ENCODE data around the gene MYMX. TPM values are rescaled to one million over a fixed set of nuclear protein-coding genes. Genes with fewer than 3 reads are reported as not detected.

Gene MYMX
- total RNA-seq, 1 experiment from 2014 or later: not detected

DNA sequence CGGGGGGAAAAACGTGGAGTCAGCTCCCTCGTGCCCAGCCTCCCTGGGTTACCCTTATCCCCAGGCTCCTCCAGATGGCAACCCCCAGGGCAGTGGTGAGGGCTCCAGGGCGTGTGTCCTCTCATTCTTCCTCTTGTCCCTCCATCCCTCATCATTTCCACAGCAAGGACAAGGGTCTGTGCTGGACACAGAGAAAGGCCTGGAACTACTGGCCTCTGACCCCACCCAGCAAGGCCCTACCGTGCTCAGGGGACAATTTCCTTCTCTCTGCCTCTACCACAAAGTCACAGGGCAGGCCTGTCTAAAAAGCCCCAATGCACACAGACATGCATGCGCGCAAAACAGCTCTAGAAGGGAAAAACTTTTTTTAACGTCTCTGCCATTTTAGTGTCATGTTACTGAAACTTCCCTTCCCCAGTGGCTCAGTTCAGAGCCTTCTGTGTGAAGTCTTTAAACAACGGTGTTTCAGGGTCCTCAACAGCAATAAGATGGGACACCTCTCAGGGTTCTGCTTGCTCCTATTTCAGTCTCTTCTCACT lies 41.7 kb downstream of the MYMX start:
- Histone ChIP-seq H3K9ac (ENCODE audit: low read length) (no peak overlapping the region), H3K9me2 (replicated peaks; ENCODE audit: low read length) (no peaks in the 10 kb centered on the region), H3K4me1 (ENCODE audit: insufficient read depth, low read length) (peaks cover 26% of the 10 kb centered on the region), H2AFZ (ENCODE audit: low read length) (no peak overlapping the region), H3K27me3 (ENCODE audit: low read length) (no peaks in the 10 kb centered on the region), H3K9me3 (ENCODE audit: low read length) (no peaks in the 10 kb centered on the region), H3K36me3 (ENCODE audit: low read depth, low read length) (peaks cover 13% of the 10 kb centered on the region; the same call in 1 of the 2 replicates), H3K4me2 (ENCODE audit: low read length) (no peak overlapping the region), H3K27ac (ENCODE audit: low read length) (no peak overlapping the region), H3F3A (ENCODE audit: low read length, unreplicated experiment) (peaks cover 23% of the 10 kb centered on the region), H3K79me2 (ENCODE audit: low read length) (peaks cover 27% of the 10 kb centered on the region), H4K20me1 (ENCODE audit: low read length) (peaks cover 26% of the 10 kb centered on the region), H3K4me3 (ENCODE audit: low read length) (no peak overlapping the region)
- POLR2A ChIA-PET (ENCODE audit: unreplicated experiment): no interaction called here
- ATAC-seq (no peak), DNase-seq (no peak)
- no peak for TF ChIP-seq EZH2 (IDR thresholded peaks at IDR 0.05; ENCODE audit: low read length, unreplicated experiment)
- no peak for TF ChIP-seq EZH2phosphoT487 (IDR thresholded peaks at IDR 0.05; ENCODE audit: borderline replicate concordance, low read length)
- TF ChIP-seq, protein P1, sequence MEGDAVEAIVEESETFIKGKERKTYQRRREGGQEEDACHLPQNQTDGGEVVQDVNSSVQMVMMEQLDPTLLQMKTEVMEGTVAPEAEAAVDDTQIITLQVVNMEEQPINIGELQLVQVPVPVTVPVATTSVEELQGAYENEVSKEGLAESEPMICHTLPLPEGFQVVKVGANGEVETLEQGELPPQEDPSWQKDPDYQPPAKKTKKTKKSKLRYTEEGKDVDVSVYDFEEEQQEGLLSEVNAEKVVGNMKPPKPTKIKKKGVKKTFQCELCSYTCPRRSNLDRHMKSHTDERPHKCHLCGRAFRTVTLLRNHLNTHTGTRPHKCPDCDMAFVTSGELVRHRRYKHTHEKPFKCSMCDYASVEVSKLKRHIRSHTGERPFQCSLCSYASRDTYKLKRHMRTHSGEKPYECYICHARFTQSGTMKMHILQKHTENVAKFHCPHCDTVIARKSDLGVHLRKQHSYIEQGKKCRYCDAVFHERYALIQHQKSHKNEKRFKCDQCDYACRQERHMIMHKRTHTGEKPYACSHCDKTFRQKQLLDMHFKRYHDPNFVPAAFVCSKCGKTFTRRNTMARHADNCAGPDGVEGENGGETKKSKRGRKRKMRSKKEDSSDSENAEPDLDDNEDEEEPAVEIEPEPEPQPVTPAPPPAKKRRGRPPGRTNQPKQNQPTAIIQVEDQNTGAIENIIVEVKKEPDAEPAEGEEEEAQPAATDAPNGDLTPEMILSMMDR (conservative IDR thresholded peaks at IDR 0.05; ENCODE audit: low read depth, low read length): no peak
- intact Hi-C loops (cut with micrococcal nuclease): no loop called here
- BruUV-seq (replicated peaks): no TSS peak
- CTCF ChIA-PET: no interaction called here

DNA sequence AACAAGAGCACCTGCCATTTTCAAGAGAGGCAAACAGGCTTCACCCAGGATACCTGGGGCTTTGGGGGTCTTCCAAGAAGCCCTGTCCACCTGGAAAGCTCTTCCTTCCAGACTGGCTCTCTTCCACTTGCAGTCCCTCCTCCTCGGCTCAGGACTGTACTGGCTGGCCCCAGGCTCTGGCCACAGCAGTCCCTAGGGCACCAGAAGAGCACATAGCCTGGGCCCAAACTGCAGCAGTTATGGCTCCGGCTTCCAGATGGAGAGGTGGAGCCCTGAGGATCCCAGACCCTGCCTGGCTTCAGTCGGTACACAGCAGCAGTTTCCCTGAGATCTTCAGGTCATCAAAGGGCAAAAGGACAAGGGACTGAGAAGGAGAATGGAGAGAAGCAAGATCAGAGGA lies 42.2 kb downstream of the MYMX start:
- ATAC-seq: no peak
- CTCF ChIA-PET: no interaction called here
- Histone ChIP-seq H3K79me2 (ENCODE audit: low read length) (peaks cover 31% of the 10 kb centered on the region), H3K4me1 (ENCODE audit: insufficient read depth, low read length) (peaks cover 32% of the 10 kb centered on the region), H3K9me3 (ENCODE audit: low read length) (no peaks in the 10 kb centered on the region), H3K36me3 (ENCODE audit: low read depth, low read length) (peaks cover 9% of the 10 kb centered on the region; the same call in 1 of the 2 replicates), H3F3A (ENCODE audit: low read length, unreplicated experiment) (peaks cover 18% of the 10 kb centered on the region), H3K27ac (ENCODE audit: low read length) (no peak overlapping the region), H3K9ac (ENCODE audit: low read length) (no peak overlapping the region), H3K4me3 (ENCODE audit: low read length) (no peak overlapping the region), H4K20me1 (ENCODE audit: low read length) (peaks cover 21% of the 10 kb centered on the region), H3K4me2 (ENCODE audit: low read length) (no peak overlapping the region), H3K9me2 (replicated peaks; ENCODE audit: low read length) (no peaks in the 10 kb centered on the region), H2AFZ (ENCODE audit: low read length) (no peak overlapping the region), H3K27me3 (ENCODE audit: low read length) (no peaks in the 10 kb centered on the region)
- TF ChIP-seq EZH2phosphoT487 (IDR thresholded peaks at IDR 0.05; ENCODE audit: borderline replicate concordance, low read length): no peak
- no peak for TF ChIP-seq EZH2 (IDR thresholded peaks at IDR 0.05; ENCODE audit: low read length, unreplicated experiment)
- TF ChIP-seq, protein P1 (conservative IDR thresholded peaks at IDR 0.05; ENCODE audit: low read depth, low read length): no peak
- intact Hi-C loops (cut with micrococcal nuclease): no loop called here
- POLR2A ChIA-PET (ENCODE audit: unreplicated experiment): no interaction called here
- no TSS peak for BruUV-seq (replicated peaks)
- DNase-seq: no peak

DNA sequence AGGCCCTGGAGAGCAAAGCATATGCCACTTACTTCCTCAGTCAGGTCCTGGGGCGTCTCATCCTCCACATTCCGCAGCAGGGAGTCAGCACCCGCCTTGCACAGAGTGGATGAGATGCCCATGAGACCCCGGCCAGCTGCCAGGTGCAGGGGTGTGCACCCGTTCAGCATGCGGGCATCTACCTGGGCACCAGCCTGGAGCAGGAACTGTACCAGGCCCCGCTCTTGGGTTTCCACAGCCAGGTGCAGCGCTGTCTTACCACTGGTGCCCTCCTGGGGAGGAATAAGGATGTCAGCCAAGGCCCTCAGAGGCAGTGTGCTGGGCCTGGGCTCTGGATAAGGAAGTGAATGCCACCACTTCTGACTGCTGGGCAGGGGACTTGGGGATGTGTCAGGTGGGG lies 43.3 kb downstream of the MYMX start:
- intact Hi-C loops (cut with micrococcal nuclease): no loop called here
- POLR2A ChIA-PET (ENCODE audit: unreplicated experiment): no interaction called here
- Histone ChIP-seq H3K4me2 (ENCODE audit: low read length) (no peak overlapping the region), H3K79me2 (ENCODE audit: low read length) (peaks cover 42% of the 10 kb centered on the region), H3K9ac (ENCODE audit: low read length) (no peak overlapping the region), H4K20me1 (ENCODE audit: low read length) (peaks cover 11% of the 10 kb centered on the region), H3K9me3 (ENCODE audit: low read length) (no peaks in the 10 kb centered on the region), H3K27me3 (ENCODE audit: low read length) (no peaks in the 10 kb centered on the region), H3K9me2 (replicated peaks; ENCODE audit: low read length) (no peaks in the 10 kb centered on the region), H3F3A (ENCODE audit: low read length, unreplicated experiment) (peaks cover 9% of the 10 kb centered on the region), H3K36me3 (ENCODE audit: low read depth, low read length) (no peaks in the 10 kb centered on the region), H2AFZ (ENCODE audit: low read length) (no peak overlapping the region), H3K4me1 (ENCODE audit: insufficient read depth, low read length) (peaks cover 40% of the 10 kb centered on the region), H3K4me3 (ENCODE audit: low read length) (no peak overlapping the region), H3K27ac (ENCODE audit: low read length) (no peak overlapping the region)
- no peak for DNase-seq
- ATAC-seq: no peak
- TF ChIP-seq EZH2 (IDR thresholded peaks at IDR 0.05; ENCODE audit: low read length, unreplicated experiment): no peak
- no peak for TF ChIP-seq EZH2phosphoT487 (IDR thresholded peaks at IDR 0.05; ENCODE audit: borderline replicate concordance, low read length)
- TF ChIP-seq, protein P1 (conservative IDR thresholded peaks at IDR 0.05; ENCODE audit: low read depth, low read length): no peak
- CTCF ChIA-PET: no interaction called here
- no TSS peak for BruUV-seq (replicated peaks)

Data from PC-3 (cell line).